RWPE1 (cell line): ENCODE data around the gene HYLS1.
A peak's percentile ranks its signal among the peaks of the same experiment; 100 is the strongest.

Source experiments
- CTCF ChIA-PET: fragments of 350-600 bp; sonication (Branson Sonifier 250); formaldehyde crosslinking; extraction: SDS; loops from one replicate; lab custom pipeline; 2021; lab: Yijun Ruan, JAX
- POLR2A ChIA-PET: fragments of 400-600 bp; formaldehyde crosslinking; extraction: SDS; loops from one replicate; lab custom pipeline; 2020; ENCODE audit warnings: antibody characterized with exemption; ENCODE audit not compliant: low non-redundant PET; lab: Yijun Ruan, JAX
- DNase-seq: peaks from one replicate; pipeline ENCODE4 v3.0.0; 2012; ENCODE audit warnings: low spot score
- H3K27ac ChIP-seq: fragments of 450-650 bp; 2 replicates; pipeline ENCODE4 v1.5.1; 2017
- CTCF ChIP-seq: fragments of 450-650 bp; conservative IDR thresholded peaks from 2 replicates; pipeline ENCODE4 v1.5.1; 2017; ENCODE audit warnings: low read depth, mild to moderate bottlenecking

HYLS1 gene

DNA sequence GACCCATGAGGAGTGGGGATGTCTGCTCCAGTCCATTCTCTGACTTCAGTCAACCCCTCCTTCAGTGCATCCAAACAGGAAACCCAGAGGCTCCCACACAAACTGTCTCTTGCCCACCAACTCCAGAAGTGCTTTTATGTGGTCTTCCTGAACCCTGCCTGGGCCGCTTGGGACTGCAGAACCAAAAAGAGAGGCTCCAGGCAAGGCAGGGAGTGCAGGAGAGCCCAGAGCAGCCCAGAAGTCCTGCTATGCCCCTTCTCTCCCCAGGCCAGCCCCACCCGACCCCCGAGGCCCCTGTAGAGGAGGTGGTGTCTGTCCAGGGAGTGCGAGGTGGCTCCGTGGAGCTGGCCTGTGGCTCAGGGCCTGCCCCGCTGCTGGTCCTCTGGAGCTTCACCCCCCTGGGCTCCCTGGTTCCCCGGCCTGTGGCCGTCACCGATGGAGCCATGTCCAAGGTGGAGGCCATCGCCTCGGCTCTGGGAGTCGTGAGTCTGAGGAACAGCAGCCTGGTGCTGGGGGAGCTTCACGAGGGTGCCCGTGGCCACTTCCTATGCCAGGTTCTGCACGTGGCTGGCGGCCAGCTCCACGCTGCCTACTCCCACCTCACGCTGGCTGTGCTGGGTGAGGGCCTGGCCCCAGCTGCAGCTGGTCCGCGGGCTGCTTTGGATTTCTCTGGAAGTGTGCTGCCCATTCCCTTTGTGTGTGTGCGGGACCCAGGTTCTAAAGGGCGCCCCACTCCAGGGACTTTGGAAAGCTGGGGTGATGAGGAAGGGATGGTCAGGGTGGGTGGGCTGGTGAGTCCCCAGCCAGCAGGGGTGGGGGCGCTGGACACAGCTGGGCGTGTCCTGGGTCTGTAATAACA is 60.2 kb downstream of the HYLS1 start:
- CTCF ChIA-PET, result no interaction called here
- TF ChIP-seq CTCF, result no peak
- H3K27ac ChIP-seq, result no peak overlapping the region
- no peak for DNase-seq
- POLR2A ChIA-PET, result no interaction called here

- POLR2A ChIA-PET, result no interaction called here
Measured at GRCh38 chr11:125948278-125949051, 61.0 kb downstream of the HYLS1 start.

GRCh38 chr11:125949271-125950177 is 62.1 kb downstream of the HYLS1 start:
- no peak for TF ChIP-seq CTCF
- no peak for DNase-seq
- ChIA-PET CTCF (no interaction called here), POLR2A (no interaction called here)
- no peak overlapping the region for H3K27ac ChIP-seq

More at GRCh38 chr11:125948278-125949051, 61.0 kb downstream of the HYLS1 start:
- CTCF ChIA-PET, result no interaction called here
- no peak for TF ChIP-seq CTCF
- no peak overlapping the region for H3K27ac ChIP-seq
- no peak for DNase-seq

DNA sequence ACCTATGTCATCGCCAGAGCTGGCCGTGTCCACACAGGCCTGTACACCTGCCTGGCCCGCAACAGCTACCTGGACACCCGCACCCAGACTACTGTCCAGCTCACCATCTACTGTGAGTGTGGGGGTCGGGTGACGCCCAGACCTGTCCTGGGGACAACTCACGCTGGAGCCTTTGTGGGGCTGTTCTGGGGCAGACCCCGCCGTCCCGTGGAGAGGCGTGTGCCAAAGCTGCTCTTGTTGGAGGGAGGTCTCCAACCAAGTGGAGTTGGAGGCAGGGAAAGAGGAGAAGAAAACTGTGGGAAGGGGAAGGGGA is 62.7 kb downstream of the HYLS1 start:
- TF ChIP-seq CTCF, result no peak
- H3K27ac ChIP-seq, result peak overlapping the region; percentile 56; the same call in 1 of the 2 replicates
- POLR2A ChIA-PET, result no interaction called here
- CTCF ChIA-PET, result no interaction called here
- DNase-seq, result no peak
